Panc1 (cell line): ENCODE data around the gene DCST2.
"Not testable (repeated sequence)": the region's sequence is repeated elsewhere in the genome, so short reads cannot be mapped to it uniquely, and the experiment has no call there.

ENCODE experiments used
- SIN3A ChIP-seq: IDR thresholded peaks from 2 replicates; pipeline ENCODE4 v1.6.1; 2012; ENCODE audit warnings: low read depth, mild to moderate bottlenecking, low read length, moderate library complexity, borderline replicate concordance; ENCODE audit not compliant: insufficient read depth
- TF ChIP-seq, protein P1 (sequence below): fragments of 450-650 bp; IDR thresholded peaks from 2 replicates; pipeline ENCODE4 v1.5.1; 2017; ENCODE audit warnings: mild to moderate bottlenecking

- TF ChIP-seq, protein P1, sequence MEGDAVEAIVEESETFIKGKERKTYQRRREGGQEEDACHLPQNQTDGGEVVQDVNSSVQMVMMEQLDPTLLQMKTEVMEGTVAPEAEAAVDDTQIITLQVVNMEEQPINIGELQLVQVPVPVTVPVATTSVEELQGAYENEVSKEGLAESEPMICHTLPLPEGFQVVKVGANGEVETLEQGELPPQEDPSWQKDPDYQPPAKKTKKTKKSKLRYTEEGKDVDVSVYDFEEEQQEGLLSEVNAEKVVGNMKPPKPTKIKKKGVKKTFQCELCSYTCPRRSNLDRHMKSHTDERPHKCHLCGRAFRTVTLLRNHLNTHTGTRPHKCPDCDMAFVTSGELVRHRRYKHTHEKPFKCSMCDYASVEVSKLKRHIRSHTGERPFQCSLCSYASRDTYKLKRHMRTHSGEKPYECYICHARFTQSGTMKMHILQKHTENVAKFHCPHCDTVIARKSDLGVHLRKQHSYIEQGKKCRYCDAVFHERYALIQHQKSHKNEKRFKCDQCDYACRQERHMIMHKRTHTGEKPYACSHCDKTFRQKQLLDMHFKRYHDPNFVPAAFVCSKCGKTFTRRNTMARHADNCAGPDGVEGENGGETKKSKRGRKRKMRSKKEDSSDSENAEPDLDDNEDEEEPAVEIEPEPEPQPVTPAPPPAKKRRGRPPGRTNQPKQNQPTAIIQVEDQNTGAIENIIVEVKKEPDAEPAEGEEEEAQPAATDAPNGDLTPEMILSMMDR = not testable (repeated sequence)
- not testable (repeated sequence) for TF ChIP-seq SIN3A
Observed at GRCh38 chr1:154986736-154987135, 46.8 kb downstream of the DCST2 start.
